ENCODE results near the gene MRLN.

Gene MRLN

GRCh38 chr10:59724098-59724938 is 28.9 kb downstream of the MRLN start:
- no peak for TF ChIP-seq CTCF (IDR thresholded peaks at IDR 0.05; ENCODE audit: borderline replicate concordance, control extremely low read depth, extremely low read depth, insufficient read depth, missing control alignments)
- DNase-seq (ENCODE audit: low spot score): no peak
- in situ Hi-C loops (cut with MboI; ENCODE audit: low sequenced_read_pairs, unreplicated experiment): no loop called here

- DNase-seq (ENCODE audit: low spot score): no peak
- no peak for TF ChIP-seq CTCF (IDR thresholded peaks at IDR 0.05; ENCODE audit: borderline replicate concordance, control extremely low read depth, extremely low read depth, insufficient read depth, missing control alignments)
- in situ Hi-C loops (cut with MboI; ENCODE audit: low sequenced_read_pairs, unreplicated experiment): no loop called here
Observed at GRCh38 chr10:59720377-59720776, 32.9 kb downstream of the MRLN start.

- no peak for DNase-seq (ENCODE audit: low spot score)
- TF ChIP-seq CTCF (IDR thresholded peaks at IDR 0.05; ENCODE audit: borderline replicate concordance, control extremely low read depth, extremely low read depth, insufficient read depth, missing control alignments): no peak
Observed at GRCh38 chr10:59719374-59719773, 33.9 kb downstream of the MRLN start.

GRCh38 chr10:59718257-59718656 is 35.0 kb downstream of the MRLN start:
- DNase-seq (ENCODE audit: low spot score): no peak
- no peak for TF ChIP-seq CTCF (IDR thresholded peaks at IDR 0.05; ENCODE audit: borderline replicate concordance, control extremely low read depth, extremely low read depth, insufficient read depth, missing control alignments)
- in situ Hi-C loops (cut with MboI; ENCODE audit: low sequenced_read_pairs, unreplicated experiment): no loop called here

More at GRCh38 chr10:59719374-59719773, 33.9 kb downstream of the MRLN start:
- in situ Hi-C loops (cut with MboI; ENCODE audit: low sequenced_read_pairs, unreplicated experiment): no loop called here

GRCh38 chr10:59713196-59713821 is 39.9 kb downstream of the MRLN start:
- DNase-seq (ENCODE audit: low spot score): no peak
- in situ Hi-C loops (cut with MboI; ENCODE audit: low sequenced_read_pairs, unreplicated experiment): no loop called here
- no peak for TF ChIP-seq CTCF (IDR thresholded peaks at IDR 0.05; ENCODE audit: borderline replicate concordance, control extremely low read depth, extremely low read depth, insufficient read depth, missing control alignments)

GRCh38 chr10:59711871-59712494 is 41.3 kb downstream of the MRLN start:
- in situ Hi-C loops (cut with MboI; ENCODE audit: low sequenced_read_pairs, unreplicated experiment): no loop called here
- DNase-seq (ENCODE audit: low spot score): no peak
- TF ChIP-seq CTCF (IDR thresholded peaks at IDR 0.05; ENCODE audit: borderline replicate concordance, control extremely low read depth, extremely low read depth, insufficient read depth, missing control alignments): no peak

All from GM13976 (cell line).